Body of pancreas (tissue), 4 donors: ENCODE measurements around the gene RGS18. TPM values are rescaled to one million over a fixed set of nuclear protein-coding genes. Genes with fewer than 3 reads are reported as not detected.

Source experiments
- ATAC-seq: fragments of 150-250 bp; one replicate; pipeline ENCODE4 v1.9.1; 2016
- DNase-seq, 4 donors: peaks; one replicate each; pipeline ENCODE4 v3.0.0-alpha.2; 2019
- H3K27ac ChIP-seq, 4 donors: fragments of 200-600 bp; sonication (generic); 1 replicate in 3 of 4; 2 replicates in 1 of 4; pipeline versions ENCODE4 v1.5.1 to v1.6.1; 2016 to 2019; ENCODE audit warnings: mild to moderate bottlenecking in 1 of 4, mixed read lengths in 1 of 4, moderate library complexity in 1 of 4
- H3K27me3 ChIP-seq, 2 donors: fragments of 200-600 bp; sonication (generic); one replicate each; pipeline ENCODE4 v1.6.0; 2016; ENCODE audit warnings: mild to moderate bottlenecking in 1 of 2
- H3K36me3 ChIP-seq, 2 donors: fragments of 200-600 bp; sonication (generic); replicated peaks in 1 of 2; 2 replicates each; pipeline ENCODE4 v1.5.1; 2016; ENCODE audit warnings: low read depth in 2 of 2; ENCODE audit not compliant: insufficient read depth in 1 of 2
- H3K4me1 ChIP-seq: fragments of 200-600 bp; sonication (generic); one replicate; pipeline ENCODE4 v1.6.0; 2016
- H3K4me3 ChIP-seq, 2 donors: fragments of 200-600 bp; sonication (generic); 1 replicate in 1 of 2; 2 replicates in 1 of 2; pipeline ENCODE4 v1.5.1; 2016 to 2019
- H3K9me3 ChIP-seq, 3 donors: fragments of 200-600 bp; sonication (generic); 1 replicate in 2 of 3; 2 replicates in 1 of 3; pipeline ENCODE4 v1.5.1; 2016
- CTCF ChIP-seq, 7 experiments: fragments of 450-650 bp in 4 of 7; fragments of 200-600 bp in 3 of 7; sonication (generic) in 3 of 7; IDR thresholded peaks; one replicate each; pipeline ENCODE4 v1.5.1; 2016 to 2019; ENCODE audit warnings: antibody characterized with exemption in 7 of 7
- POLR2A ChIP-seq, 3 donors: fragments of 450-650 bp; IDR thresholded peaks; one replicate each; pipeline ENCODE4 v1.6.1; 2016; ENCODE audit warnings: antibody characterized with exemption in 3 of 3, mild to moderate bottlenecking in 2 of 3
- WGBS, 2 donors: methylation state at CpG; one replicate each; pipeline ENCODE4 v1.1.5; 2017; 5-methylcytosine and 5-hydroxymethylcytosine counted together
- intact Hi-C: fragments of 100-400 bp; cut with DNase I; formaldehyde crosslinking; loops from one replicate; pipeline ENCODE4 v1.15.1; 2023
- total RNA-seq, 2 donors: library from RNA; depleted of rRNA; stranded (reverse); fragments of >200 nt; gene quantifications; one replicate each; pipeline ENCODE4 v1.1.0, GENCODE V29; 2016

RGS18 gene
- 1 to 10 TPM; 1.0 to 2.3 TPM for total RNA-seq

DNA sequence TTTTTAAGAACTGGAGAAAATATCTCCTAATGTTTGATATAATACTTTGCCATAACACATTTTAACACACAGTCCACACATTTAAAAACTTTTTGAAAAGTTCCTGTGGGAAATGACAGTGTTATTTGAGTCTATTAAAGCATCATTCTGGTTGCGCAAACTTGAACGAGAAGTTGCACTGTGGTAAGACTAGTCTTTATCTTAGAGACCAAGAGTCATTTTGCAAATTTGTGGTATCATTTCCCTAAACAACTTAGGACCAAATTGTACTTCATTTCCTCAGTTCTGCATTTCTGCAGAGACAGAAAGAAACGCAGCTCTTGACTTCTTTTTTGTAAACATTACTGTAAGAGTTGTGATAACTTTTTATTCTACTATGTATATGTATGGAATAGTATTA, at the start of gene RGS18:
TSS of gene RGS18 (plus strand) at position 282 of the 400 bp plus-strand sequence. CDS start 176 bp downstream, outside the sequence.
- intact Hi-C loops, result no loop called here
- H3K27ac ChIP-seq, result peak within 1 kb of the TSS in 1 of 4 donors; percentile 64
- no peak within 1 kb of the TSS for H3K4me3 ChIP-seq
- TF ChIP-seq CTCF (IDR thresholded peaks at IDR 0.05) (no peak), POLR2A (IDR thresholded peaks at IDR 0.05) (peak in 1 of 3 donors; percentile 34)
- no peaks in the 10 kb centered on the region for H3K36me3 ChIP-seq
- 63 to 70% methylated on average over 3 of the region's 3 CpGs for WGBS, 2 donors
- no peak for ATAC-seq
- H3K4me1 ChIP-seq, result no peaks in the 10 kb centered on the region
- no peaks in the 10 kb centered on the region for H3K9me3 ChIP-seq
- H3K27me3 ChIP-seq, result no peaks in the 10 kb centered on the region
- DNase-seq, result peak in 1 of 4 donors; percentile 52

- Histone ChIP-seq H3K36me3 (no peaks in the 10 kb centered on the region), H3K4me1 (no peaks in the 10 kb centered on the region), H3K27ac (no peak overlapping the region), H3K9me3 (no peaks in the 10 kb centered on the region), H3K4me3 (no peak overlapping the region), H3K27me3 (no peaks in the 10 kb centered on the region)
- TF ChIP-seq POLR2A (IDR thresholded peaks at IDR 0.05), result no peak
- no peak for TF ChIP-seq CTCF (IDR thresholded peaks at IDR 0.05)
- DNase-seq, result no peak
- no peak for ATAC-seq
- intact Hi-C loops, result no loop called here
- 90 to 95% methylated on average over 2 of the region's 2 CpGs for WGBS, 2 donors
These were observed 48.7 kb upstream of the RGS18 start for GRCh38 chr1:192109576-192109975.

- intact Hi-C loops, result no loop called here
- H3K4me3 ChIP-seq, result no peak overlapping the region
- no peaks in the 10 kb centered on the region for H3K27me3 ChIP-seq
- ATAC-seq (no peak), DNase-seq (no peak)
- TF ChIP-seq CTCF (IDR thresholded peaks at IDR 0.05), result no peak
- H3K27ac ChIP-seq, result no peak overlapping the region
- 83 to 85% methylated on average over 3 of the region's 3 CpGs for WGBS, 2 donors
- no peaks in the 10 kb centered on the region for H3K4me1 ChIP-seq
- H3K36me3 ChIP-seq, result no peaks in the 10 kb centered on the region
- H3K9me3 ChIP-seq, result no peaks in the 10 kb centered on the region
These were observed 43.3 kb upstream of the RGS18 start for GRCh38 chr1:192115000-192115399.

DNA sequence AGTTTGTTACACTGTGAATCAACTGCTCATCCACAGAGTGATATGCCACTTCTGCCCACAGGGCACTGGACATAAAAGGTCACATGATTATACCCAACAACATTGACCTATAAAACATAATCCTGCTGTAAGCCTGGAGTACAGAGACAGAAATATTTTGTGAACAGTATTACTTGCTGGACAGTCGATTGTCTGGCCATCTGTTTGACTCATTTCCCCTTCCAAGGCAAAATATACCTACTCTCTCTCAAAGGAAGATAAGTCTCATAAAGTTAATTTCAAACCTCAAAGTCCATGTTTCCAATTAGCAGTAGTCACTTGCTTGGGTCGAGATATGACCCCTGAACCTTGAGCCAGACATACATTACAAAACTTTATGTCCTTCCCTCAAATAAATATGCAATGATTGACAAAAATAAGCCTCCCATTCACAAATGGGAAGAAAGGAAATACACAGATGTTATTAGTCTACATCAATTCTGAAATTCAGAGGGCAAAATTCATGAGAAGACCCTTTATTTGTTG, 39.3 kb upstream of the RGS18 start:
- Histone ChIP-seq H3K9me3 (no peaks in the 10 kb centered on the region), H3K27ac (no peak overlapping the region), H3K36me3 (no peaks in the 10 kb centered on the region), H3K4me1 (no peaks in the 10 kb centered on the region), H3K4me3 (no peak overlapping the region), H3K27me3 (no peaks in the 10 kb centered on the region)
- 62 to 63% methylated on average over 2 of the region's 2 CpGs for WGBS, 2 donors
- TF ChIP-seq CTCF (IDR thresholded peaks at IDR 0.05) (no peak), POLR2A (IDR thresholded peaks at IDR 0.05) (no peak)
- intact Hi-C loops, result no loop called here
- DNase-seq, result no peak
- ATAC-seq, result no peak

DNA sequence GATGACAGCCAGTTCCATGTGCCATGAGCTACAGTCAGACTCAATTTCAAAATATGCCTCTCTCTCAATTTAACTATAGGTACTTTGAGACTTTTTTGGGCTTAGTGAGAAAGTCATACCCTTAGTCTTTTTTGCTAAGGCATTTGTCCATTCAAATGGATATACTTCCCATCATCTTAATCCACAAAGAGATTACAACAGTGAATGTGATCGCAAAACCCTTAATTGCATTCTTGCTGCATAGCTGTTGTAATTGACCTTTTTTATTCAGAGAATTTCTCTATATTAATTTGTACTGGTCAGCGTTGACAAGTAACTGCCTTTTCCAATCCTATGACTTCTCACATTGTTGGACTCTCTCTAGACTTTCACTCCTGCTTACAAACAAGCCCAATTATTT, 38.6 kb upstream of the RGS18 start:
- H3K4me3 ChIP-seq, result no peak overlapping the region
- TF ChIP-seq POLR2A (IDR thresholded peaks at IDR 0.05), result no peak
- no peaks in the 10 kb centered on the region for H3K4me1 ChIP-seq
- WGBS, 2 donors, result 88 to 93% methylated on average over 2 of the region's 2 CpGs
- intact Hi-C loops, result no loop called here
- no peaks in the 10 kb centered on the region for H3K9me3 ChIP-seq
- no peaks in the 10 kb centered on the region for H3K27me3 ChIP-seq
- no peaks in the 10 kb centered on the region for H3K36me3 ChIP-seq
- no peak overlapping the region for H3K27ac ChIP-seq
- DNase-seq (no peak), ATAC-seq (no peak)
